ENCODE data around the gene SLC25A33. TPM values are rescaled to one million over a fixed set of nuclear protein-coding genes. Genes with fewer than 3 reads are reported as not detected.

The SLC25A33 gene
- polyA plus RNA-seq, 2 of the 4 experiments (the other 2 are of a cell fraction): 3.1 to 4.9 TPM

DNA sequence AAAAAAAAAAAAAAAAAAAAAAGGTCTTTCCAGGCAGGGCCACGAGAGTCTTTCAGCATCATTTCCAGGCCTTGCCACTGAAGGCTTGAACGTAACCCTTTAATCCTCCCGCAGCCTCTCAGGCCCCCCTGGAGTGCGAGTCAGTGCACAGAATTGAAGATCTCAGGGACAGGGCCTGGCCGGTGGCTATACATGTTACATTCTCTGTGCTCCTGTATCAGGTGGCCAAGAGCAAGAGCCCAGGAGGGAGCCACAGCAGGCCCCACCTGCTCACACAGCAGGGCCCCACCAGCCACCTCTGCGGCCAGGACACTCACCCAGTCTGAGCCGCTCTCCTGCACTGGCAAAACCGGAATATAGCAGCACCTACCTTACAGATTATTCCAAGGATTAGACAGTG lies 34.1 kb upstream of the SLC25A33 start (continued):
- TF ChIP-seq HOXB5 (CRISPR knock-in tag; IDR thresholded peaks at IDR 0.05) (no peak), HDAC2 (IDR thresholded peaks at IDR 0.05) (no peak), CBX2 (IDR thresholded peaks at IDR 0.05; ENCODE audit: borderline replicate concordance, low read depth) (no peak), MAZ (IDR thresholded peaks at IDR 0.05; ENCODE audit: borderline replicate concordance, low read depth, low read length) (no peak)
- TF ChIP-seq, protein P1, sequence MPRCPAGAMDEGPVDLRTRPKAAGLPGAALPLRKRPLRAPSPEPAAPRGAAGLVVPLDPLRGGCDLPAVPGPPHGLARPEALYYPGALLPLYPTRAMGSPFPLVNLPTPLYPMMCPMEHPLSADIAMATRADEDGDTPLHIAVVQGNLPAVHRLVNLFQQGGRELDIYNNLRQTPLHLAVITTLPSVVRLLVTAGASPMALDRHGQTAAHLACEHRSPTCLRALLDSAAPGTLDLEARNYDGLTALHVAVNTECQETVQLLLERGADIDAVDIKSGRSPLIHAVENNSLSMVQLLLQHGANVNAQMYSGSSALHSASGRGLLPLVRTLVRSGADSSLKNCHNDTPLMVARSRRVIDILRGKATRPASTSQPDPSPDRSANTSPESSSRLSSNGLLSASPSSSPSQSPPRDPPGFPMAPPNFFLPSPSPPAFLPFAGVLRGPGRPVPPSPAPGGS (IDR thresholded peaks at IDR 0.05): no peak

DNA sequence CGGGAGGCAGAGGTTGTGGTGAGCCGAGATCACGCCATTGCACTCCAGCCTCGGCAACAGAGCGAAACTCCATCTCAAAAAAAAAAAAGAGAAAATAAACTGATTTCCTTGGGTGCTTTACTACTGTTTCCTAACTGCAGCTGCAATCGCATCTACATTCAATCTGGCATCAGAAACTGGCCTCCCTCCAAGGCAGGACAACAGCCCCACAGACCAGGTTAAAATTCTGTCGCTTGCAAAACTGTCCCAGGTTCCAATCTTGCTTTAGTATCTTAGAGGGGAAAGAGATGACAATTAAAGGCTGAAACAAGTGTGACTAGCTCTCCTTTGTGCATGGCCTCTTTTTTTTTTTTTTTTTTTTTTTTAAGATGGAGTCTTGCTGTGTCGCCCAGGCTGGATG lies 32.4 kb upstream of the SLC25A33 start:
- Histone ChIP-seq H3K9me3 (no peaks in the 10 kb centered on the region), H3K4me1 (no peaks in the 10 kb centered on the region), H3K4me3 (no peak overlapping the region), H3K4me2 (no peak overlapping the region), H3K27ac (no peak overlapping the region)
- TF ChIP-seq MAZ (IDR thresholded peaks at IDR 0.05; ENCODE audit: borderline replicate concordance, low read depth, low read length): no peak
- TF ChIP-seq RARB (CRISPR knock-in tag; IDR thresholded peaks at IDR 0.05): no peak
- no peak for TF ChIP-seq TFCP2L1 (CRISPR knock-in tag; IDR thresholded peaks at IDR 0.05)
- TF ChIP-seq NFE2L2 (conservative IDR thresholded peaks at IDR 0.05; ENCODE audit: low read length): no peak
- TF ChIP-seq SREBF2 (IDR thresholded peaks at IDR 0.05): no peak
- TF ChIP-seq MAFK (IDR thresholded peaks at IDR 0.05; ENCODE audit: partially characterized antibody): no peak
- no peak for TF ChIP-seq TP53 (CRISPR knock-in tag; IDR thresholded peaks at IDR 0.05)
- TF ChIP-seq FOSL2 (IDR thresholded peaks at IDR 0.05): no peak
- no peak for TF ChIP-seq FOSL2 (CRISPR knock-in tag; IDR thresholded peaks at IDR 0.05)
- no peak for TF ChIP-seq CHD4 (IDR thresholded peaks at IDR 0.05; ENCODE audit: borderline replicate concordance)
- no peak for TF ChIP-seq FOSB (CRISPR knock-in tag; IDR thresholded peaks at IDR 0.05)
- TF ChIP-seq CEBPB (IDR thresholded peaks at IDR 0.05): no peak
- no peak for TF ChIP-seq HOXB13 (CRISPR knock-in tag; IDR thresholded peaks at IDR 0.05; ENCODE audit: low read depth)
- no peak for TF ChIP-seq CHD2 (IDR thresholded peaks at IDR 0.05; ENCODE audit: low read length, partially characterized antibody)
- TF ChIP-seq EHMT2 (IDR thresholded peaks at IDR 0.05; ENCODE audit: low read depth): no peak
- TF ChIP-seq, protein P2, sequence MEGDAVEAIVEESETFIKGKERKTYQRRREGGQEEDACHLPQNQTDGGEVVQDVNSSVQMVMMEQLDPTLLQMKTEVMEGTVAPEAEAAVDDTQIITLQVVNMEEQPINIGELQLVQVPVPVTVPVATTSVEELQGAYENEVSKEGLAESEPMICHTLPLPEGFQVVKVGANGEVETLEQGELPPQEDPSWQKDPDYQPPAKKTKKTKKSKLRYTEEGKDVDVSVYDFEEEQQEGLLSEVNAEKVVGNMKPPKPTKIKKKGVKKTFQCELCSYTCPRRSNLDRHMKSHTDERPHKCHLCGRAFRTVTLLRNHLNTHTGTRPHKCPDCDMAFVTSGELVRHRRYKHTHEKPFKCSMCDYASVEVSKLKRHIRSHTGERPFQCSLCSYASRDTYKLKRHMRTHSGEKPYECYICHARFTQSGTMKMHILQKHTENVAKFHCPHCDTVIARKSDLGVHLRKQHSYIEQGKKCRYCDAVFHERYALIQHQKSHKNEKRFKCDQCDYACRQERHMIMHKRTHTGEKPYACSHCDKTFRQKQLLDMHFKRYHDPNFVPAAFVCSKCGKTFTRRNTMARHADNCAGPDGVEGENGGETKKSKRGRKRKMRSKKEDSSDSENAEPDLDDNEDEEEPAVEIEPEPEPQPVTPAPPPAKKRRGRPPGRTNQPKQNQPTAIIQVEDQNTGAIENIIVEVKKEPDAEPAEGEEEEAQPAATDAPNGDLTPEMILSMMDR (IDR thresholded peaks at IDR 0.05): no peak
- TF ChIP-seq JUN (IDR thresholded peaks at IDR 0.05): no peak
- TF ChIP-seq ZSCAN20 (CRISPR knock-in tag; IDR thresholded peaks at IDR 0.05): no peak
- no peak for TF ChIP-seq POLR2A (IDR thresholded peaks at IDR 0.05; ENCODE audit: low read length)
- TF ChIP-seq RNF2 (IDR thresholded peaks at IDR 0.05; ENCODE audit: borderline replicate concordance, low read depth): no peak
- no peak for TF ChIP-seq NR3C1 (IDR thresholded peaks at IDR 0.05)
- no peak for FAIRE-seq
- ChIA-PET POLR2A (interaction anchor here (0.6 kb wide), 1 partner anchor 22 kb away, joined by 5 read pairs; no protein-coding TSS in a partner anchor), CTCF (interaction anchor here (0.5 to 3.5 kb wide), 4 partner anchors 9 to 118 kb away, joined by 3 to 12 read pairs (median 3); no protein-coding TSS in a partner anchor)
- DNase-seq (ENCODE audit: low read depth in 1 of 2, low spot score in 1 of 2): no peak
- ATAC-seq: no peak
- 87% methylated on average over 8 of the region's 8 CpGs for WGBS (ENCODE audit: missing lambda C conversion rate)

DNA sequence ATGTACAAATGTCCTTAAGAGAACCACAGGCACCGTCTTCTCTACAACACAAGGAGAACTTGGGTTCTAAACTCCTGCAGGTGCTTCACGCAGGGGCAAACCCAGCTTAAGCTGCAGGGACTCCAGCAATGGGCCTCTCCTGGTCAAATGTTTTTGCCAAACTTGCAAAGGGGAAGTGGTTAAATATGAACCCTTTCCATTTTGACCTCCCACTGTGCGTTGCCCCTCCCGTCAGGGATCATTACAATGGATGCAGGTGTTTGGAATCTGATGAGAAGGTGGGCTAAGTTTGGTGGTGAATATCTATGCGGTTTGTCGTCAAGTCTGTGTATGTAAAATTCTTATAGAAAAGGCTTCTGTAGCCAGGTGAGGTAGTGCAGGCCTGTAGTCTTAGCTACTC lies 29.1 kb upstream of the SLC25A33 start:
- Histone ChIP-seq H3K4me1 (no peaks in the 10 kb centered on the region), H3K4me3 (no peak overlapping the region), H3K9me3 (no peaks in the 10 kb centered on the region), H3K4me2 (no peak overlapping the region), H3K27ac (no peak overlapping the region)
- POLR2A ChIA-PET: no interaction called here
- FAIRE-seq (no peak), ATAC-seq (no peak), DNase-seq (ENCODE audit: low read depth in 1 of 2, low spot score in 1 of 2) (no peak)
- CTCF ChIA-PET: interaction anchor here (0.6 kb wide), 1 partner anchor 59 kb away, joined by 3 read pairs; no protein-coding TSS in a partner anchor
- WGBS (ENCODE audit: missing lambda C conversion rate): 94% methylated on average over 6 of the region's 6 CpGs
- TF ChIP-seq, protein P3, sequence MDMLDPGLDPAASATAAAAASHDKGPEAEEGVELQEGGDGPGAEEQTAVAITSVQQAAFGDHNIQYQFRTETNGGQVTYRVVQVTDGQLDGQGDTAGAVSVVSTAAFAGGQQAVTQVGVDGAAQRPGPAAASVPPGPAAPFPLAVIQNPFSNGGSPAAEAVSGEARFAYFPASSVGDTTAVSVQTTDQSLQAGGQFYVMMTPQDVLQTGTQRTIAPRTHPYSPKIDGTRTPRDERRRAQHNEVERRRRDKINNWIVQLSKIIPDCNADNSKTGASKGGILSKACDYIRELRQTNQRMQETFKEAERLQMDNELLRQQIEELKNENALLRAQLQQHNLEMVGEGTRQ (IDR thresholded peaks at IDR 0.05): no peak
- TF ChIP-seq CHD2 (IDR thresholded peaks at IDR 0.05; ENCODE audit: low read length, partially characterized antibody): no peak
- TF ChIP-seq RFX5 (IDR thresholded peaks at IDR 0.05): no peak
- no peak for TF ChIP-seq HEYL (CRISPR knock-in tag; IDR thresholded peaks at IDR 0.05)
- no peak for TF ChIP-seq ZC3H11A (IDR thresholded peaks at IDR 0.05)
- TF ChIP-seq, protein P4, sequence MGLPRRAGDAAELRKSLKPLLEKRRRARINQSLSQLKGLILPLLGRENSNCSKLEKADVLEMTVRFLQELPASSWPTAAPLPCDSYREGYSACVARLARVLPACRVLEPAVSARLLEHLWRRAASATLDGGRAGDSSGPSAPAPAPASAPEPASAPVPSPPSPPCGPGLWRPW (IDR thresholded peaks at IDR 0.05): no peak
- TF ChIP-seq, protein P5, sequence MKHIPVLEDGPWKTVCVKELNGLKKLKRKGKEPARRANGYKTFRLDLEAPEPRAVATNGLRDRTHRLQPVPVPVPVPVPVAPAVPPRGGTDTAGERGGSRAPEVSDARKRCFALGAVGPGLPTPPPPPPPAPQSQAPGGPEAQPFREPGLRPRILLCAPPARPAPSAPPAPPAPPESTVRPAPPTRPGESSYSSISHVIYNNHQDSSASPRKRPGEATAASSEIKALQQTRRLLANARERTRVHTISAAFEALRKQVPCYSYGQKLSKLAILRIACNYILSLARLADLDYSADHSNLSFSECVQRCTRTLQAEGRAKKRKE (CRISPR knock-in tag; IDR thresholded peaks at IDR 0.05; ENCODE audit: low read depth): no peak
- TF ChIP-seq, protein P6, sequence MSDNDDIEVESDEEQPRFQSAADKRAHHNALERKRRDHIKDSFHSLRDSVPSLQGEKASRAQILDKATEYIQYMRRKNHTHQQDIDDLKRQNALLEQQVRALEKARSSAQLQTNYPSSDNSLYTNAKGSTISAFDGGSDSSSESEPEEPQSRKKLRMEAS (IDR thresholded peaks at IDR 0.05): no peak
- TF ChIP-seq JUNB (IDR thresholded peaks at IDR 0.05): no peak
- no peak for TF ChIP-seq ESRRA (IDR thresholded peaks at IDR 0.05; ENCODE audit: borderline replicate concordance, low read length)
- TF ChIP-seq KDM1A (IDR thresholded peaks at IDR 0.05; ENCODE audit: low read depth): no peak
- TF ChIP-seq HDAC2 (IDR thresholded peaks at IDR 0.05): no peak

Measured in A549 (cell line).